ENCODE data around the gene SRRM4.

SRRM4 gene

GRCh38 chr12:119149270-119149669, 167.9 kb downstream of the SRRM4 start:
- Mint-ChIP-seq H3K9me3 (peaks cover 4% of the 10 kb centered on the region), H3K4me3 (no peak overlapping the region), H3K36me3 (ENCODE audit: low read depth) (no peaks in the 10 kb centered on the region), H3K27ac (no peak overlapping the region), H3K4me1 (peaks cover 27% of the 10 kb centered on the region), H3K27me3 (ENCODE audit: low read depth, poor library complexity) (peaks cover 15% of the 10 kb centered on the region)
- no peak for TF ChIP-seq CTCF (IDR thresholded peaks at IDR 0.05)
- no peak for DNase-seq

GRCh38 chr12:119151445-119152026, 170.2 kb downstream of the SRRM4 start:
- H3K4me3 Mint-ChIP-seq: no peak overlapping the region
- H3K9me3 Mint-ChIP-seq: peaks cover 4% of the 10 kb centered on the region

GRCh38 chr12:119153477-119154434, 172.4 kb downstream of the SRRM4 start:
- peak overlapping the region; percentile 83 for H3K4me3 Mint-ChIP-seq
- peaks cover 7% of the 10 kb centered on the region for H3K27me3 Mint-ChIP-seq (ENCODE audit: low read depth, poor library complexity)
- peaks cover 23% of the 10 kb centered on the region for H3K4me1 Mint-ChIP-seq
- peak; percentile 95 for DNase-seq
- H3K27ac Mint-ChIP-seq: peak overlapping the region; percentile 65
- no peak for TF ChIP-seq CTCF (IDR thresholded peaks at IDR 0.05)
- H3K9me3 Mint-ChIP-seq: peaks cover 4% of the 10 kb centered on the region
- H3K36me3 Mint-ChIP-seq (ENCODE audit: low read depth): no peaks in the 10 kb centered on the region

More at GRCh38 chr12:119151445-119152026, 170.2 kb downstream of the SRRM4 start:
- no peaks in the 10 kb centered on the region for H3K36me3 Mint-ChIP-seq (ENCODE audit: low read depth)
- H3K27me3 Mint-ChIP-seq (ENCODE audit: low read depth, poor library complexity): peaks cover 10% of the 10 kb centered on the region
- H3K27ac Mint-ChIP-seq: no peak overlapping the region
- H3K4me1 Mint-ChIP-seq: peaks cover 23% of the 10 kb centered on the region
- no peak for DNase-seq
- no peak for TF ChIP-seq CTCF (IDR thresholded peaks at IDR 0.05)

- Mint-ChIP-seq H3K4me1 (peaks cover 23% of the 10 kb centered on the region), H3K27ac (no peak overlapping the region), H3K27me3 (ENCODE audit: low read depth, poor library complexity) (peaks cover 7% of the 10 kb centered on the region), H3K4me3 (peak overlapping the region; percentile 83), H3K9me3 (peaks cover 4% of the 10 kb centered on the region), H3K36me3 (ENCODE audit: low read depth) (no peaks in the 10 kb centered on the region)
- no peak for TF ChIP-seq CTCF (IDR thresholded peaks at IDR 0.05)
- DNase-seq: peak; percentile 80
Observed at GRCh38 chr12:119154435-119154818, 173.1 kb downstream of the SRRM4 start.

GRCh38 chr12:119156401-119157044, 175.2 kb downstream of the SRRM4 start:
- H3K4me1 Mint-ChIP-seq: peaks cover 36% of the 10 kb centered on the region
- H3K36me3 Mint-ChIP-seq (ENCODE audit: low read depth): no peaks in the 10 kb centered on the region
- H3K27ac Mint-ChIP-seq: no peak overlapping the region
- H3K9me3 Mint-ChIP-seq: peaks cover 3% of the 10 kb centered on the region
- peaks cover 12% of the 10 kb centered on the region for H3K27me3 Mint-ChIP-seq (ENCODE audit: low read depth, poor library complexity)
- peak; percentile 13 for TF ChIP-seq CTCF (IDR thresholded peaks at IDR 0.05)
- peak; percentile 28 for DNase-seq
- H3K4me3 Mint-ChIP-seq: no peak overlapping the region
